HS-27A (cell line): ENCODE measurements around the gene LATS2.

Experiments used
- DNase-seq: peaks from one replicate; pipeline ENCODE4 v3.0.0-alpha.2; 2012; ENCODE audit warnings: low read depth, missing footprints

Gene LATS2

DNA sequence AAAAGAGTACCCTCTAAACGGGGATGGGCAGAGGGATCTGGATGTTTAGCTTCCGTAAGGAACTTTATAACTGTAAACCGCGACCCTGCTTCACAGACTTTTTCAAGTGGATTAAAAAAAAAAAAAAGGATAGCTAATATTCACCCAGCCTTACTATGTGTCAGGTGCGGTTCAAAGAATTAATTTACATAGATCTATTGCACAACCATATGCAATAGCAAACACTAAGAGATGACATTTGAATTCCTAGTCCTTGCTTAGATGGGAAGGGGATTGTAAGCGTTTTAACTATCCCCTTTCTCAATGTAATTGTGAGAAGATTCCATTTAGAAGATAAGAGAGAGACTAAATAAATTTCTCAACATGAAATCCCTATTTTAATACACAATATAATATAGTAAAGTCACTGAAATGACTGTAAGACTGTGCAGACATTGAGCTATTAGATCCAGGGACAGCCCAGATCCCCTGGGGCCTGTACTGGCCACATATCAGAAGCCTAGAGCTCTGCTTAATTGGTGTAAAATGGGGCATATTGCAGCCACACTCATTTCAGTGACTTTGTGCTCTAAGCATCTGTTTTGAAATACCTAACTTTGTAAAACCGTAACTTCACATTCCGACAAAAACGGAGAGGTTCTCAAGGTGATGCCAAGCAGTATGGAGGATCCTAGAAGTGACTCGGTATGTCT lies 13.6 kb downstream of the LATS2 start:
- no peak for DNase-seq

DNA sequence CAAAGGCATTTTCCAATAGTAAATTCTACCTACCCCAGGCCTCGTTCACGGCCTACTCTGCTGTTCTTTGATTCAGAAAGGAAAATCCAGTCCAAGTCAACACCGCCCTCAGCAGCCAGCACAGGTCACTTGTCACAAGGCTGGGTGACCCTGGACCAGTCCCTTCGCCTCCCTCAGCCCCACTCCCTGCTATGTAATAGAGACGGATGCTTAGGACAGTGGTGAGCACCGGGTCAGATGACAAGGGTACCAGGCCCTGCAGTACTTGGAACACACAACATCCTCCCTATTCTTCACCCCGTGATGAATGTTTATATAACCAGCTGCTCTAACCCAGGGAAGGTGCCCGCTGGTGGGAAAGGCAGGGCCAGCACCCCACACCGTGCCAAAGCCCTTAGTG lies 14.3 kb downstream of the LATS2 start:
- no peak for DNase-seq

DNA sequence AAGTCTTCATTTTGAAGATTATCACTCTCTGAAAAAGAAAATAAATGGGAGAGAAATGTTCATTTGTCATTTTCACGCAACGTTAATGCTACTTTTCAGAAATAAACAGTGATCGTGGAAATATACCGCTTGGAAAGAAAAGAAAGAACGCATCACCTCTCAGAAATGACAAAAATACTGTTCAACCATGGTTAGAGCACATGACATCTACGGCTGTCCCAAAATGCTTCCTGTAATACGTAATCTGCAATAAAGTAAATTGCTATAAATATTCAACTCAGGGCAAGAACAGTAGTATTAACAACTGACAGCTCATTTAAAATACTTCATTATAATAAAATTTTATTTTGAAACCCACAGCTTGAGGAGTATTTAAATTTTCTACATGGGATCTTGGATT lies 15.2 kb downstream of the LATS2 start:
- no peak for DNase-seq

DNA sequence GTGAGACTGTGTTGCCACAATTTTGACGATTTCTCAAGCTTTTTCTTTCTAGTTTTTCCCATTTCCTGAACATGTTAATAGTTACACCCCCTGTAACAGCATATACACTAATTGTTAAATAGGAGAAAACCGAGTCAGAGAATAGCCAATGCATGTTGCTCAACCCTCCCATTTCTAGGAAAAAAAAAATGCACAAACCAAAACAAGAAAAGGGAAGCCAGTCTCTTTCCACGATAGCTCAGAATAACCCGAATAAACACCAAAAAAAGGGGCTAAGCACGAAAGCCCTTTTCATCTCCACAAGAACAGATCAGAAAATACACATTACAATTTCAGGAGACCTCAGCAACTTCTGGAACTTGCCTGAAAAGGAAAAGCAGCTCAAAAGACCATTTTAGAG lies 16.3 kb downstream of the LATS2 start:
- no peak for DNase-seq

DNA sequence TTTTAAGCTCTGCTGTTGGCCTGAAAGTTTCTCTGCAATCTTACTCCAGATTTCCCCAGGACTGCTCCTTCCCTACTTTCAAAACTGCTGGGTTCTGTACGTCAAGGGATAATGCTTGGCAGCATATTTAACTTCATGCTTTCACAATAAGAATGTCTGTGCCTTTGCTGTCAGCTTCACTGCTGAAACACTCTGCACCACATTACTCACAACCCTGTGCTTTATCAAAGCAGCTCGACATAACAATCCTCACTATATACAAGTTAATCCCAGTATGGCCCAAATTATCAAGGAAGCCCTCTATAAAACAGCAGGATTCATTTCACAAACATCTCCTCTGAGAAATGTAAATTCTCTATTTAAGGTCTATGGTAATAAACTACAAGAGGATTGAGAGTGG lies 17.5 kb downstream of the LATS2 start:
- no peak for DNase-seq

DNA sequence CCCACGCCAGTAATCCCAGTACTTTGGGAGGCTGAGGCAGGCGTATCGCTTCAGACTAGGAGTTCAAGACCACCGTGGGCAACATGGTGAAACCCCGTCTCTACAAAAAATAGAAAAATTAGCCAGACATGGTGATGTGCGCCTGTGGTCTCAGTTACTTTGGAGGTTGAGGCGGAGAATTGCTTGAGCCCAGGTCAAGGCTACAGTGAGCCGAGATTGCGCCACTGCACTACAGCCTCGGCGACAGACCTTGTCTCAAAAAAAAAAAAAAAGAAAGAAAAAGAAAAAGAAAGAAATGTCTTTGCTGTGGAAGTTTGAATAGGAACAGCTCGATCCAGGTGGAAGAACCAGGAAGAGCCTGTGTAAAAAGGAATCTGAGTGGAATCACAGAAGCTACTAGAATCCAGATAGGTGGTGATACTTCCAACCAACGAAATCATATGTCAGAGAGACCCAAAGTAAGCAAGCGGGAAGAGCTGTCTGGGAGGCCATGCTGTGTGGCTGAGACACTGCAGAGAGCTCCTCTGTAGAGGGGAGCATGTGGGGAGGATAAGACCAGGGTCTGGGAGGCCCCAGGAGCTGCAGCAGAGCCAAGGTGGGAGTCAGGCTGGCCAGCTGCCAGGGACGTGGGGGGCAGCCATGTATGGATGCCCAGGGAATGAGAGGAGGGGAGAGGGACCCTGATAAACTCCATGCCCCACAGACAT lies 21.1 kb downstream of the LATS2 start:
- no peak for DNase-seq

DNA sequence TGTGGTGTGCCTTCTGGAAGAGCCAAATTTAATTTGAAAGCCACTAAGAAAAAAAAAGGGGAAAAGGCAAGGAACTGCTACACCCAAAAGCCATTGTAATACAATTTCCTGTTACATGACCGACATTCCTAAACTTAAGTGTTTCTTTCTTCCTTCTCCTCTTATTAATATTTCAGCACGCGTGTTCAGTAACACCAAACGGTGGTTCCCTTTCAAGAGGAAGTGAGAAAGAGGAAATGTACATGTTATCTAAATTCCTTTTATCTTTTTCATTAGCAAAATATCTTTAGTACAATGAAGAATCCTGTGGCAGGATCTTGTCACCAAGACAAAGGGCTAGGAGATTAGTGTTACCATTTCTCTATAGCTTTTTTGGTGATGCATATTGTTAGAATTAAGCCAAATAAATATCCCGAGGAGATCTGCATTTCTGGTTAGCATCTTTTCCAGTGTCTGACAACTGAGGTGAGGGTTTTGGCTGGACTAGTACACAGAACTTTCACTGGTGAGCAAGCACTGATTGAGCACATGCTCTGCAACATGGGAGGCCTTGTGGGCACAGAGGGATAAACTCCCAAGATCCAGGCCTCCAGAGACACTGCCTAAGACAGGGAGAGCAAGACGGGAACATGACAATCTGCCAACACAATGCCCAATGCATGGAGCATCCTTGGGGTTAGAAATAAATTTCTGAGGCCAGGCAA lies 22.1 kb downstream of the LATS2 start:
- DNase-seq = no peak

DNA sequence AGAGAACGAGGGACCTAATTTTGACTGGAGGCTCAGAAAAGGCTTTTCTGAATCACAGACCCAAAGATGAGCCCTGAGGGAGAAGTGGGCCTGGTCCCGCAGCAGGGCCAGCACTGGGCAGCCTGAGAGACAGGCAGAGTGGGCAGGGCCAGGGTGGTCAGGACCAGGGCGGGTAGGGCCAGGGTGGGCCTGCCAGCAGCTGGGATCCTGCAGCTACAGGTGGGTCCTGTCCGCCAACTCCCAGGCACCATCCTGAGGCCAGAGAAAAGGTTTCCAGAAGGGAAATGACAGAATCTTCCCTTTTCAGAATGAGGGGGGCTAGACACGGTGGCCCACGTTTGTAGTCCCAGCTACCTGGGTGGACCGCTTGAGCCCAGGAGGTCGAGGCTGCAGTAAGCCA lies 23.7 kb downstream of the LATS2 start:
- no peak for DNase-seq

DNA sequence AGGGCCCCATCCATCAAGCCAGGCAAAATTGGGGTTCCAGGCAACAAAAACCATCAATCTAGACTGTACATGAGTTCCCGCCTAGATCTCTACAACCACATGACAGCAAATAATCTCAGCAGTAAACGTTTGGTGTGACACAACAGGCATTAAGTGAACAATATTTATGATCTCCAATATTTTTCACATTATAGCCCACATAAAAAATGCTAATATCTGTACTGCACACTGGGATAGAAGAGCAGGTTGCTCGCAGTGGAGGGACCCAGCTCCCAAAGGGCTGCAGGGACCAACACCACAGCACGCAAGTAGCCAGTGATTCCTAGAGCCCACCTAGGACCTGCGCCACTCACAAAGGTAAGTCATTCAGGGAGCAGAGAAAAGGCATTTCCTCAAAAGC lies 25.9 kb downstream of the LATS2 start:
- DNase-seq = no peak

DNA sequence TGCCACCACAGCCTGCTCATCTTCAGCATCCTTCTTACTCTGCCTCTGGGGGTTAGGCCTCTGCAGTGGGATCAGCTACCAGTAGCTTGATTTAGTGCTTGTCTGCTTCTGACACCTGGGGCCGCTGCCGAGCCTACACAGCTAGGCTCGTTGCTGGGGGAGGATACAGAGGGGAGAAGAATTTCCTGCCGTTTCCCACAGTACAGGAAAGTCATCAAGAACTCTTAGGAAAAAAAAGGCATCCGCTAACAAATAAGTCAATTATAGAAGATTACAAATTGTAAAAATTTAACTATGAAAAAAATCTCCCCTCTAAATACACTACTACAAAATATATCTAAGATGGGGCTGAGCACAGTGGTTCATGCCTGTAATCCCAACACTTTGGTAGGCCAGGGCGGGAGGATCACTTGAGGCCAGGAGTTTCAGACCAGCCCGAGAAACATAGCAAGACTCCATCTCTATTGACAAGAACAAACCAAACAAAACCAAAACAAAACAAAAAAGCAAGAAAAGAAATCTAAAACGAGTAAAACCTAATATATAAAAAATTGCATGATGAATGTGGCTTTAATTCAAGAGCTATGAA lies 26.7 kb downstream of the LATS2 start:
- no peak for DNase-seq

DNA sequence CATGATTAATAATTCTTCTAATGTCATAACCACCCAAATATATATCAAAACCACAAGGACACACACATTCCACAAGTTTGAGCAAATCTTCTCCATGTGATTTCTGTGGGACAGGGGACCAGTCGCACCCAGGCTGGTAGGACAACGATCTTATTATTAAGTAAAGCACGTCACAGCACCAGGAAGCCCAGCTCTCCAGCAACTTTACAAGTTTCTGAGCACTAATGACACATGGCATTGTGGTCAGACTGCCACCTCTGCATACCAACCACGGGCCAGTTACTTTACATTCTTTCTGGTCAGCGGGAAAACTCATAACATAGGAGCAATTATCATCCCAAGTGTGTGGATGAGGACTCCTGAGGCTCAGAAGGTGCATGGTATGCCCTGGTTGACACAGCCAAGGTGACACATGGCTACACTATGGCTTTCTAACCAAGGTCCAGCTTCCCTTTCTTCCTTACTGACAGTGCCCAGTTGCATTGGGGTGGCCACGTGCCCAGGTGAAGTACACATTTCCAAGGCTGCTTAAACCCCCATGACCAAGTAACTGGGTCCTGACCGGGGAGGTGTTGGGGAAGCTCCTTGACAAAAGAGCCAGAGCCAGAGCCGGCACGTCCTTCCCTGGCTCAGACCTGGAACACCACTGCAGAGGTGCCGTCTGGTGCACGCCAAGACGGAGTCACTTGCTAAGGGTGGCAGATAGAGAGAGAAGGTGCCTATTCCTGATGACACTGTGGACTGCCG lies 27.4 kb downstream of the LATS2 start:
- DNase-seq = no peak

DNA sequence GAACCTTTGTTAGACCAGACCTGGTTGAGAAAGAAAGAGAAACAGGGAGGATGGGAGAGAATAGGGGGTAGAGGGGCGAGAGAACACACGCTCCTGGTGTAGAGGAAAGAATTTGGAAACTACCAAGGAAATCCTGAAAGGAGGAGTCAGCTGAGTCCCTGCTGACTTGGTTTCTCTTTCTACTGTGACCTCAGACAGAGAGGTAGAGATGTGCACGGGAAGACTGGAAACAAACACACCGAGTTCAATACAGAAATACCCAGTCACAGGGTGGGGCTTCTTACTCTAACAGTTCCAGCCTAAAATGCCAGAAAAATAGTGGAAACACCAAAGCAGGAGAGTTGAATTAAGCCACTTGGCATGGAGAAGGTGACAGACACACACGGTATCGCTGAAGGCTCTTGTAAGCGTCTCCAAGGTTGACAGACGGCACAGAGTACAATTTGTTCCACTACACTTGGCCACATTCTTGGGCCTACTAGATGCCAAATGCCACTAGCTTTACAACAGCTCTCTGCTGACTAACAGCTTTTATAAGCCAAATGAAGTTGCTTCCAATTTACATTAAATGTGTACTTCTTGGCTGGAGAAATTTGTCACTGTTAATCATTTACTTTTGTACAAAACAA lies 28.1 kb downstream of the LATS2 start:
- DNase-seq = no peak

DNA sequence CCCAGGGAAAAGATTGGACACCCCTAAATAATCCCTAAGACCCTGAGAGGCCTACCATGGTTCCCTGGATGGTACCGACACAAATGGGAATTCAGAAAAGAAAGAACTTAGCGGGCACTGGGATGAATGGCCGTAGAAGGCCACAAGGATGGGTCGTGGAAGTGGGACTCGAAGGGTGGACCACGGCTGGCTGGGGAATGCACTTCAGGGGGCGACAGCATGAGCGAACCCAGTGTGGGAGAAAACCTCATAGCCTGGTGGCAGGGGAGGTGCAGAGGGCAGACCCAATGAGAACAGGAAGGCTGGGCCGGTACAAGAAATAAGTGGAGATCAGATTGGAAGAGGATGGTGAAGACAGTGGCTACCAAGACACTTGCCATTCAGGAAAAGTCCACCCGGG lies 28.7 kb downstream of the LATS2 start:
- DNase-seq = no peak

DNA sequence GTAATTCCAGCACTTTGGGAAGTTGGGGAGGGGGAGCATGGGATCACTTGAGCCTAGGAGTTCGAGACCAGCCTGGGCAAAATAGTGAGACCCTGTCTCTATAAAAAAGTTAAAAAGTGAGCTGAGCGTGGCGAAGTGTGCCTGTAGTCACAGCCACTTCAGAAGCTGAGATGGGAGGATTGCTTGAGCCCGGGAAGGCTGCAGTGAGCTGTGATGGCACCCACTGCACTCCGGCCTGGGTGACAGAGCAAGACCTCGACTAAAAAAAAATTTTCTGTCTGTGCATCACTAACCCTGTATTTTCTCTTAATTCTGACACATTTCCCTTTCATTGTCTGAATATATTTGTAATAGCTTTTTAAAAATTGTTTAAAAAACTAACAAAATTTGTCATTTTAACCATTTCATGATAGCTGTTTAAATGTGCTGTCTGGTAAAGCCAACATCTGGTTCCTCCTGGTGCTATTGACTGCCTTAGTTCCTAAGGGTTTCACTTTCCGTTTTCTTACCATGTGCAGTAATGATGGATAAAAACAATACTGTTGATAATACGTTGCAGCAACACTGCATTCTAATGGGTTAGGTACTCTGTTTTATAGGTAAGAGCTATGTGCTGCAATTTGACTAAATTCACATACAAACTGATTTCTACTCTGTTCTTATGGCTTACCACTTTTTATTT lies 29.7 kb downstream of the LATS2 start:
- no peak for DNase-seq

DNA sequence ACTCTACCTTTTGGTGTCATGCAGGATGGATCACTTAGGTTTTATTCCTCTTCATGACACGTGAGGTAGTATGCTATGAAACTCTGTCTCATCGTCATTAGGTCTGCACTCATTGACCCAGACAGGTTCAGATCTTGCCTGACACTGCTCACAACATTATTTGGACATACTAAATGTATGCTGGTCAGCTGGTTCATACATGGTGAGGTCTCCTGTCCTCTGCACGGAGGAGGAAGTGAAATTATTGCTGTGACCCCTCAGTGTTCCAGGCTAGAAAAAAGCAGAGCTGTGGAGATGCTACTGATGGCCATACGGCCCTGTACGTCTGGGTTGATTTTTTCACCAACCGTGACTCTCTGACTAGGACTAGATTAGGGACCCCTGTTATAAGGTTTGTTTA lies 35.8 kb downstream of the LATS2 start:
- no peak for DNase-seq

DNA sequence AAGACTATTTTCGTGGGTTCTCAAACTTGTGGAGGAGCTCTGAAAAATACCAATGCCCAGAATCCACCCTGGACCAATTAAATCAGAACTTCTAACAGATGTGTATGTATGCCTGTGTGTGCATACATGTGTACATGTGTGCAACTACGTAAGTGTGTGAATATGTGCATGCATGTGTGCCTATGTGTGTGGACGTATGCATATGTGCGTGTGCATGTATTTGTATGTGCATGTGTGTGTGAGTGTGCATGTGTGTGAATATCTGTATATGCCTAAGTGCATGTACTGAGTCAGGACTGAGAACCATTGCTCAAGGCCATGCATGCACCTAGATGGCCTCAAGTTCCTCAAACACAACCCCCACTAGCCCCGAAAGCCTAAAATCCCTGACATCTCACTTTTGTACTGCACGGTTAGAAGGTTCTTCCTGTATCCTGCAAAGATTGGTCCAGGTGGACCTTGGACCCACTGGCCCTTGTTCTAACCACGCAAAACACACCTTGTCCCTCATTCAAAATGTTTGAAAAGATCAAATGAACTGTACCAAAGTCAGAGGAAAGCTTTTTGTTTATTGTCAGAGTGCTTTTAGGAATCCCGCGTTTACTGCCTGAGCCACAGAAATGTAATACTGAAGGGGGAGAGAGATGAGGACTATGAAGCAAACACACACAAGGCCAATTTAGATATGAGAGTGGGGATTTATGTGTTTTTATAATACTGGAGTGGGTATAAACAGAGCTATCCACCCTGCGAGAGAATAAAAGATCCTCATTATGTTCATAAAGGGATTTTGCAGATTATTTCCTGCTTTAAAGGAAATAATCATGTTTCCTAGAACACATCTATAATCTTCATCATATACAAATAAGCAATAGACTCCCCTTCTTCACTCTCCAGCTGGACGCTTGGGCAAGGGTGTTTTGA lies 39.1 kb downstream of the LATS2 start:
- DNase-seq = no peak

DNA sequence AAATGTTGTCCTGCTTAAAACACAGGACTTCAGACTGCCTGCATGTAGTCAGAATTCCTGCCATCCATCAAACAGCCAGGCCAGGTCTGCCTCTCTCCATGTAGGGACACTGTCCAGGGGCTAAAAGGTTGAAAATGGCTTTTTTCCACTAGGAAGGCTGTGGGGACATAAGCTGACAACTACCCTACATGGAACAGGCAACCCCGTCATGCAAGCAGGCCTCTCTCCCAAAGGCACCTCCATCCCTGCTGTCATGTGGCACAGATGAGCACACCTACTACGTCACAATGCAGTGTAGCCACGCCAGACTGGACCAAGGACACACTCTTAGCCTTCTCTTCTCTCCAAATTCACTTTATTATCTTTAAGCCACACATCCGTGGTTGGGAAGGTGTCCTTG lies 40.8 kb downstream of the LATS2 start:
- no peak for DNase-seq

DNA sequence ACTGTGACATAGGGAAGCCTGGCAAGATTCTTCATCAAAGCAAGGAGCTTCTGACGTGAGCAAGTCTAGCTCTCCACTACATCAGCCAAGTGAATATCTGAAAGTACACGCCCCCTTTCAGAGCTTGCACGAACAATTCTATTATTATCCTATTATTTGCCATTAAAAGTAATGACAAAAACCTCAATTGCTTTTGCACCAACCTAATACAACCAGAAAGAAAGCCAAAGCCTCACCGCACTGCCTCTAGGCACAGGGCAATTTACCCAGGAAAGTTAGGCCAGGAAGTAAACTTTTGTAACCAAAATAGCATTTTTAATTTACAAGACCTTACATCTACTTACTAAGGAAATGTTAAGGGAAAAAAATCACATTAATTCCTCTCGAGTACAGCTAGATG lies 41.2 kb downstream of the LATS2 start:
- no peak for DNase-seq

DNA sequence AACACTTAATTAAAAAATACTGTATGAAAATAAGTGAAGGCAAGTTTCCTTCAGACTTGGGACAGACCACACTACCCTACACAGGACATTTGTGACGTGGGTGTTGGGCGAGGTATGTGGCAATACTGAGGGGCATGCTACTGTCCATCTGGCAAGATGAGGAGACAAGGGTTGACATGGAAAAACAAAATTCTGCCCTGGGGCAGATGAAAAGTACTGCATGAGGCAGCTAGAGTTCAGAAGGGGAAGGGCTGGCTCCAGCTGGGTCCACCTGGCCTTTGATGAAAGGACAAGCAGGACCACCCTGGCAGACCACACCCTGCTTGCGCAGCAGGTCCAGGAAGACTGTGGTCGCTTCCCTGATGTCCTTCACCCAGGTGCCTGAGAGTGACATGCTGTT lies 43.2 kb downstream of the LATS2 start:
- no peak for DNase-seq

DNA sequence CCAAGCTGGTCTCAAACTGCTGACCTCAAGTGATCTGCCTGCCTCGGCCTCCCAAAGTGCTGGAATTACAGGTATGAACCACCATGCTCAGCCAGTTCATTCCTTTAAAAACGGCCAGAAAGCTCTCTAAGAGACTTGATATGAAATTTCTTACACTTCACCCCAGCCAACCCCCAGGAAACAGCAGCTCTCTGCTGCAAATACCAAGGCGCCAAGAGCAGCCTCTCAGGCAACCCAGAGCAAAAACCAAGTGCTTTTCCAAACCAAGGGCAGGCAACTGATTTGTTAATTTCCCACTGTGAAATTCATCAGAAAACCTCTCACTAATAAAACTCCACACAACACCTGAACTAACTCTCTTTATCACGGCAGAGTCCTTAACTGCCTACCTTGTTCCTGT lies 44.9 kb downstream of the LATS2 start:
- DNase-seq = no peak
